Measurements from ENCODE around the gene TMEM255A. TPM values are rescaled to one million over a fixed set of nuclear protein-coding genes. Genes with fewer than 3 reads are reported as not detected.
A peak's percentile ranks its signal among the peaks of the same experiment; 100 is the strongest.

Gene TMEM255A
- total and polyA plus RNA-seq, 2 of the 13 experiments (the other 11 are each of a cell fraction or from before 2014, with no cell fraction given): 0.13 to 0.40 TPM

GRCh38 chrX:120308959-120309872 is 2.0 kb downstream of the TMEM255A start (continued):
- no peak for TF ChIP-seq ZBTB40 (IDR thresholded peaks at IDR 0.05)
- TF ChIP-seq ZBTB40 (CRISPR knock-in tag; IDR thresholded peaks at IDR 0.05): no peak
- TF ChIP-seq ZBTB7A (CRISPR knock-in tag; IDR thresholded peaks at IDR 0.05): 0 out of 2 replicates have a peak, but pooled peaks have one; percentile 39
- TF ChIP-seq, protein P1, sequence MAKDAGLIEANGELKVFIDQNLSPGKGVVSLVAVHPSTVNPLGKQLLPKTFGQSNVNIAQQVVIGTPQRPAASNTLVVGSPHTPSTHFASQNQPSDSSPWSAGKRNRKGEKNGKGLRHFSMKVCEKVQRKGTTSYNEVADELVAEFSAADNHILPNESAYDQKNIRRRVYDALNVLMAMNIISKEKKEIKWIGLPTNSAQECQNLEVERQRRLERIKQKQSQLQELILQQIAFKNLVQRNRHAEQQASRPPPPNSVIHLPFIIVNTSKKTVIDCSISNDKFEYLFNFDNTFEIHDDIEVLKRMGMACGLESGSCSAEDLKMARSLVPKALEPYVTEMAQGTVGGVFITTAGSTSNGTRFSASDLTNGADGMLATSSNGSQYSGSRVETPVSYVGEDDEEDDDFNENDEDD (CRISPR knock-in tag; IDR thresholded peaks at IDR 0.05; ENCODE audit: borderline replicate concordance): peak; percentile 76; the same call in 1 of the 2 replicates
- TF ChIP-seq POGZ (CRISPR knock-in tag; IDR thresholded peaks at IDR 0.05): peak; percentile 62; the same call in 1 of the 2 replicates
- TF ChIP-seq MED1 (CRISPR knock-in tag; IDR thresholded peaks at IDR 0.05): peak; percentile 42; the same call in 1 of the 2 replicates
- no peak for TF ChIP-seq SP1 (IDR thresholded peaks at IDR 0.05)
- peak; percentile 30; the same call in 1 of the 2 replicates for TF ChIP-seq SP1 (CRISPR knock-in tag; IDR thresholded peaks at IDR 0.05)
- TF ChIP-seq ZNF552 (CRISPR knock-in tag; IDR thresholded peaks at IDR 0.05; ENCODE audit: borderline replicate concordance): 0 out of 2 replicates have a peak, but pooled peaks have one; percentile 13
- no peak for TF ChIP-seq MLX (CRISPR knock-in tag; IDR thresholded peaks at IDR 0.05)
- peak; percentile 44; the same call in 1 of the 2 replicates for TF ChIP-seq MYPOP (CRISPR knock-in tag; IDR thresholded peaks at IDR 0.05)
- TF ChIP-seq, protein P2, sequence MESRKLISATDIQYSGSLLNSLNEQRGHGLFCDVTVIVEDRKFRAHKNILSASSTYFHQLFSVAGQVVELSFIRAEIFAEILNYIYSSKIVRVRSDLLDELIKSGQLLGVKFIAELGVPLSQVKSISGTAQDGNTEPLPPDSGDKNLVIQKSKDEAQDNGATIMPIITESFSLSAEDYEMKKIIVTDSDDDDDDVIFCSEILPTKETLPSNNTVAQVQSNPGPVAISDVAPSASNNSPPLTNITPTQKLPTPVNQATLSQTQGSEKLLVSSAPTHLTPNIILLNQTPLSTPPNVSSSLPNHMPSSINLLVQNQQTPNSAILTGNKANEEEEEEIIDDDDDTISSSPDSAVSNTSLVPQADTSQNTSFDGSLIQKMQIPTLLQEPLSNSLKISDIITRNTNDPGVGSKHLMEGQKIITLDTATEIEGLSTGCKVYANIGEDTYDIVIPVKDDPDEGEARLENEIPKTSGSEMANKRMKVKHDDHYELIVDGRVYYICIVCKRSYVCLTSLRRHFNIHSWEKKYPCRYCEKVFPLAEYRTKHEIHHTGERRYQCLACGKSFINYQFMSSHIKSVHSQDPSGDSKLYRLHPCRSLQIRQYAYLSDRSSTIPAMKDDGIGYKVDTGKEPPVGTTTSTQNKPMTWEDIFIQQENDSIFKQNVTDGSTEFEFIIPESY (CRISPR knock-in tag; IDR thresholded peaks at IDR 0.05): 0 out of 2 replicates have a peak, but pooled peaks have one; percentile 15
- no peak for TF ChIP-seq GLI4 (CRISPR knock-in tag; IDR thresholded peaks at IDR 0.05; ENCODE audit: borderline replicate concordance)
- no peak for TF ChIP-seq SNRNP70 (IDR thresholded peaks at IDR 0.05; ENCODE audit: low read depth, low read length)
